ENCODE measurements around the gene FAM53C.

The FAM53C gene

GRCh38 chr5:138354387-138354786 lies 16.3 kb downstream of the FAM53C start:
- TF ChIP-seq POLR2AphosphoS5 (IDR thresholded peaks at IDR 0.05; ENCODE audit: low read depth, low read length), result no peak

- no peak for TF ChIP-seq TAF1 (IDR thresholded peaks at IDR 0.05; ENCODE audit: borderline replicate concordance, insufficient read depth, low read length)
- TF ChIP-seq SIN3A (IDR thresholded peaks at IDR 0.05; ENCODE audit: borderline replicate concordance, insufficient read depth, low read length), result peak; percentile 77; the same call in 1 of the 2 replicates
Measured at GRCh38 chr5:138354926-138355378, 16.9 kb downstream of the FAM53C start.

GRCh38 chr5:138359621-138360020 lies 21.6 kb downstream of the FAM53C start:
- TF ChIP-seq POLR2AphosphoS5 (IDR thresholded peaks at IDR 0.05; ENCODE audit: low read depth, low read length), result no peak
- no peak for TF ChIP-seq SIN3A (IDR thresholded peaks at IDR 0.05; ENCODE audit: borderline replicate concordance, insufficient read depth, low read length)
- no peak for TF ChIP-seq TAF1 (IDR thresholded peaks at IDR 0.05; ENCODE audit: borderline replicate concordance, insufficient read depth, low read length)
- TF ChIP-seq REST (IDR thresholded peaks at IDR 0.05; ENCODE audit: insufficient read depth in 1 of 2, low read depth in 2 of 2, low read length in 2 of 2), result no peak
- no peak for TF ChIP-seq FOXP2 (optimal IDR thresholded peaks at IDR 0.05; ENCODE audit: borderline replicate concordance, extremely low read depth, extremely low read length, insufficient read depth)

GRCh38 chr5:138360941-138361452 lies 22.9 kb downstream of the FAM53C start:
- TF ChIP-seq FOXP2 (optimal IDR thresholded peaks at IDR 0.05; ENCODE audit: borderline replicate concordance, extremely low read depth, extremely low read length, insufficient read depth) (no peak), POLR2AphosphoS5 (IDR thresholded peaks at IDR 0.05; ENCODE audit: low read depth, low read length) (no peak), TAF1 (IDR thresholded peaks at IDR 0.05; ENCODE audit: borderline replicate concordance, insufficient read depth, low read length) (no peak), SIN3A (IDR thresholded peaks at IDR 0.05; ENCODE audit: borderline replicate concordance, insufficient read depth, low read length) (no peak)

- TF ChIP-seq FOXP2 (optimal IDR thresholded peaks at IDR 0.05; ENCODE audit: borderline replicate concordance, extremely low read depth, extremely low read length, insufficient read depth) (no peak), POLR2AphosphoS5 (IDR thresholded peaks at IDR 0.05; ENCODE audit: low read depth, low read length) (no peak), SIN3A (IDR thresholded peaks at IDR 0.05; ENCODE audit: borderline replicate concordance, insufficient read depth, low read length) (no peak), TAF1 (IDR thresholded peaks at IDR 0.05; ENCODE audit: borderline replicate concordance, insufficient read depth, low read length) (no peak), REST (IDR thresholded peaks at IDR 0.05; ENCODE audit: insufficient read depth in 1 of 2, low read depth in 2 of 2, low read length in 2 of 2) (no peak)
Measured at GRCh38 chr5:138364576-138364975, 26.5 kb downstream of the FAM53C start.

GRCh38 chr5:138366632-138367382 lies 28.7 kb downstream of the FAM53C start:
- no peak for TF ChIP-seq FOXP2 (optimal IDR thresholded peaks at IDR 0.05; ENCODE audit: borderline replicate concordance, extremely low read depth, extremely low read length, insufficient read depth)
- no peak for TF ChIP-seq SIN3A (IDR thresholded peaks at IDR 0.05; ENCODE audit: borderline replicate concordance, insufficient read depth, low read length)
- TF ChIP-seq TAF1 (IDR thresholded peaks at IDR 0.05; ENCODE audit: borderline replicate concordance, insufficient read depth, low read length), result no peak
- no peak for TF ChIP-seq REST (IDR thresholded peaks at IDR 0.05; ENCODE audit: insufficient read depth in 1 of 2, low read depth in 2 of 2, low read length in 2 of 2)
- no peak for TF ChIP-seq POLR2AphosphoS5 (IDR thresholded peaks at IDR 0.05; ENCODE audit: low read depth, low read length)
